Hepatocyte (in vitro differentiated cells): ENCODE measurements around the gene OR4S2.

Experiments
- CTCF ChIP-seq: fragments of 200-600 bp; sonication (generic); IDR thresholded peaks from 2 replicates; pipeline ENCODE4 v1.5.1; 2016; ENCODE audit warnings: antibody characterized with exemption, mild to moderate bottlenecking; ENCODE audit not compliant: poor library complexity
- EZH2 ChIP-seq: fragments of 200-600 bp; sonication (generic); IDR thresholded peaks from 2 replicates; pipeline ENCODE4 v1.6.1; 2016; ENCODE audit warnings: antibody characterized with exemption, mild to moderate bottlenecking, borderline replicate concordance
- EZH2phosphoT487 ChIP-seq: fragments of 200-600 bp; sonication (generic); IDR thresholded peaks from one replicate; pipeline ENCODE4 v1.6.1; 2018; ENCODE audit warnings: antibody characterized with exemption, mild to moderate bottlenecking, low read depth, moderate library complexity; ENCODE audit not compliant: unreplicated experiment, severe bottlenecking

DNA sequence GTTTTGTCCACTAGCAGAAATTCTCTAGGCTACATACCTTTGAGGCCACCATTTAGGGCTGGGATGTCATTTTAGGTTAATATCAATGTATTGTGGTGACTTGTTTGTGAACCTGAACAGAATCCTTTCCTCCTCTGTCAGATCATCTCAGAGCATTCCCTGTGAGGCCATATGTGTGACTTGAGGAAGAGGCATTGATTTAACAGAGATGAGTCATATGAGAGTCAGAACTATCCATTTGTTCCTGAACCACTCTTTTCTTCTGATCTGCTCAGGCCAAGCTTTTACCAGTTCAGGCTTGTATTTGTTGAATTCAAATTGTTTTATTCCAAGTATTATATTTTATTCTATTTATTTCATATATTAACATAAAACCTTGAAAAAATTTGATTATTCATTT, 7.0 kb downstream of the OR4S2 start:
- TF ChIP-seq CTCF = no peak
- TF ChIP-seq EZH2 = no peak
- TF ChIP-seq EZH2phosphoT487 = no peak
